ENCODE results near the gene TMEM31. TPM values are rescaled to one million over a fixed set of nuclear protein-coding genes. Genes with fewer than 3 reads are reported as not detected.

TMEM31 gene
- total RNA-seq, 1 donor from 2014 or later: not detected

GRCh38 chrX:103697687-103698086 lies 13.0 kb upstream of the TMEM31 start:
- no peak for TF ChIP-seq CTCF (IDR thresholded peaks at IDR 0.05)
- Mint-ChIP-seq H3K27ac (ENCODE audit: unreplicated experiment) (no peak overlapping the region), H3K4me1 (ENCODE audit: unreplicated experiment) (no peaks in the 10 kb centered on the region), H3K27me3 (ENCODE audit: unreplicated experiment) (no peaks in the 10 kb centered on the region), H3K9me3 (ENCODE audit: unreplicated experiment) (peaks cover 11% of the 10 kb centered on the region), H3K4me3 (ENCODE audit: unreplicated experiment) (no peak overlapping the region), H3K36me3 (ENCODE audit: unreplicated experiment) (no peaks in the 10 kb centered on the region)
- DNase-seq (ENCODE audit: extremely low spot score, unreplicated experiment): no peak

- Mint-ChIP-seq H3K27ac (ENCODE audit: unreplicated experiment) (no peak overlapping the region), H3K36me3 (ENCODE audit: unreplicated experiment) (no peaks in the 10 kb centered on the region), H3K4me1 (ENCODE audit: unreplicated experiment) (no peaks in the 10 kb centered on the region), H3K9me3 (ENCODE audit: unreplicated experiment) (peaks cover 11% of the 10 kb centered on the region), H3K27me3 (ENCODE audit: unreplicated experiment) (no peaks in the 10 kb centered on the region), H3K4me3 (ENCODE audit: unreplicated experiment) (no peak overlapping the region)
- no peak for TF ChIP-seq CTCF (IDR thresholded peaks at IDR 0.05)
- DNase-seq (ENCODE audit: extremely low spot score, unreplicated experiment): no peak
Observed at GRCh38 chrX:103699243-103699642, 11.5 kb upstream of the TMEM31 start.

- H3K27ac Mint-ChIP-seq (ENCODE audit: unreplicated experiment): no peak overlapping the region
- H3K4me1 Mint-ChIP-seq (ENCODE audit: unreplicated experiment): no peaks in the 10 kb centered on the region
- no peaks in the 10 kb centered on the region for H3K36me3 Mint-ChIP-seq (ENCODE audit: unreplicated experiment)
- H3K9me3 Mint-ChIP-seq (ENCODE audit: unreplicated experiment): peaks cover 4% of the 10 kb centered on the region
- TF ChIP-seq CTCF (IDR thresholded peaks at IDR 0.05): no peak
- no peaks in the 10 kb centered on the region for H3K27me3 Mint-ChIP-seq (ENCODE audit: unreplicated experiment)
- H3K4me3 Mint-ChIP-seq (ENCODE audit: unreplicated experiment): no peak overlapping the region
- no peak for DNase-seq (ENCODE audit: extremely low spot score, unreplicated experiment)
Observed at GRCh38 chrX:103704863-103705262, 5.8 kb upstream of the TMEM31 start.

GRCh38 chrX:103716962-103717361 lies 6.3 kb downstream of the TMEM31 start:
- TF ChIP-seq CTCF (IDR thresholded peaks at IDR 0.05): no peak
- Mint-ChIP-seq H3K9me3 (ENCODE audit: unreplicated experiment) (no peaks in the 10 kb centered on the region), H3K4me1 (ENCODE audit: unreplicated experiment) (peaks cover 8% of the 10 kb centered on the region), H3K4me3 (ENCODE audit: unreplicated experiment) (no peak overlapping the region), H3K27me3 (ENCODE audit: unreplicated experiment) (no peaks in the 10 kb centered on the region), H3K36me3 (ENCODE audit: unreplicated experiment) (no peaks in the 10 kb centered on the region), H3K27ac (ENCODE audit: unreplicated experiment) (peak overlapping the region; percentile 66)
- no peak for DNase-seq (ENCODE audit: extremely low spot score, unreplicated experiment)

GRCh38 chrX:103718120-103718519 lies 7.4 kb downstream of the TMEM31 start:
- H3K27me3 Mint-ChIP-seq (ENCODE audit: unreplicated experiment): no peaks in the 10 kb centered on the region
- no peak for DNase-seq (ENCODE audit: extremely low spot score, unreplicated experiment)
- TF ChIP-seq CTCF (IDR thresholded peaks at IDR 0.05): no peak

More at GRCh38 chrX:103718120-103718519, 7.4 kb downstream of the TMEM31 start:
- peaks cover 8% of the 10 kb centered on the region for H3K4me1 Mint-ChIP-seq (ENCODE audit: unreplicated experiment)
- H3K9me3 Mint-ChIP-seq (ENCODE audit: unreplicated experiment): no peaks in the 10 kb centered on the region
- no peaks in the 10 kb centered on the region for H3K36me3 Mint-ChIP-seq (ENCODE audit: unreplicated experiment)
- no peak overlapping the region for H3K4me3 Mint-ChIP-seq (ENCODE audit: unreplicated experiment)
- H3K27ac Mint-ChIP-seq (ENCODE audit: unreplicated experiment): no peak overlapping the region
